DMS53 (cell line): Measurements from ENCODE around the gene GSTM5.
"Not testable (repeated sequence)": the region's sequence is repeated elsewhere in the genome, so short reads cannot be mapped to it uniquely, and the experiment has no call there.

ENCODE experiments used
- DNase-seq: peaks from one replicate; lab custom pipeline; 2025; lab: John Stamatoyannopoulos, UW

GSTM5 gene

DNA sequence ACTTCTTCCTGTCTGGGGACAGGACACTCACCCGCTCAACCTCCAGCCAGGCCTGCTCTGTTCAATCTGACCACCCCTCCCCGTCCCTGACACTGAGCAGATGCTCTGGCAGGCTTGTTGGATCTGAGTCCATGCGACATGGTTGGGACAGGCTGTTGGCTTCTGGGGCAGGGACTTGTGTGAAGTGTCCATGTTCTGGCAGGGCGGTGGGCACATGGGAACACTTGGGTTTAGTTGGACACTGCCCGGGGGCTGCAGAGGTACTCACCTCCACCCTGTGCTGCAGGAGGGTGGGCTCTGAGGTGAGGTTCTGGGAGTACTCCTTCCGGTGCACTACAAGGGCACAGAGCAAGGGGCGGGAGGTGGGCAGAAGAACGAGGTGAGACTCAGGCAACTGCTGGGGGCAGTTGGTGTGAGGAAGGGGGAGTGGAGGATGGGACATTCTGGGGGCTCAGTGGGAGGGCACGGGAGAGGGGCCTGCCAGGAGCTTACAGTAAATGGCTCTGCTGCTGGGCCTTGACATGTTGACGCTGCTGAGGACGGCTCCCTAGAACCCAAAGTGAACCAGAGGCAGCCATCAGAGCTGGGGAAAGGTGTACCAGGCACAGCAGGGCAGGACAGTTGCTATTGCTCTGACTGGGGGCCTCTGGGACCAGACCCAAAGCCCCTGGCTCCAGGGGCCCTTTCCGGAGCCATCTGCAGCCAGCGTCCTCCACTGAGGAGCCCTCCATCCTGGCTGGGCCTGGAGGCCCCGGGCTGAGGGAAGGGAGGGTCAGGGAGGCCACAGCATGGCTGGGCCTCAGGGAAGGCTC lies 49.4 kb downstream of the GSTM5 start:
- no peak for DNase-seq

DNA sequence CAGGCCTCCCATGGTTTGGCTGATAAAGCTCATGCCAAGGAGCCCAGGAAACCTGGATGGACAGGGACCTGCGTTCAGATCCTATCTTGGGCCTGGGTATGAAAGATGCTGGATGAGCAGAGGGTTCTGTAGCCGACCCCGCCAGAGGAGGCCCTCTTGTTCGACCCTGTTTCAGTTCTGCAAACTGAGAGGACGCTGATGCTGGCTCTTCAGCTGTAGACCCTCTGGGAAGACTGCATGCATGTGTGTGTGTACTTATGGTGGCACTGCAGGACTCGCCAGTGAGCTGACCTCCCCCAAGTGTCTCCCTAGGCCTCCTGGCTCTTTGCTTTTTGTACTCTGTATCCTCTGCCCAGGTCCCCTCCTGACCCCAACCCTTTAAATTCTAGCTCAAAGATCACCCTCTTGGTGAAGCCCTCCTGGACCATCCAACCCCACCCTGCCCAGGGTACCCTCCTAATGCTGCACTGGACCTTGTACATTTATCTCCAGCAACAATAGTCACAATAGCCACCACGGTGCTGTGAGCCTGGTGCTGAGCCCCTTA lies 50.1 kb downstream of the GSTM5 start:
- no peak for DNase-seq

DNA sequence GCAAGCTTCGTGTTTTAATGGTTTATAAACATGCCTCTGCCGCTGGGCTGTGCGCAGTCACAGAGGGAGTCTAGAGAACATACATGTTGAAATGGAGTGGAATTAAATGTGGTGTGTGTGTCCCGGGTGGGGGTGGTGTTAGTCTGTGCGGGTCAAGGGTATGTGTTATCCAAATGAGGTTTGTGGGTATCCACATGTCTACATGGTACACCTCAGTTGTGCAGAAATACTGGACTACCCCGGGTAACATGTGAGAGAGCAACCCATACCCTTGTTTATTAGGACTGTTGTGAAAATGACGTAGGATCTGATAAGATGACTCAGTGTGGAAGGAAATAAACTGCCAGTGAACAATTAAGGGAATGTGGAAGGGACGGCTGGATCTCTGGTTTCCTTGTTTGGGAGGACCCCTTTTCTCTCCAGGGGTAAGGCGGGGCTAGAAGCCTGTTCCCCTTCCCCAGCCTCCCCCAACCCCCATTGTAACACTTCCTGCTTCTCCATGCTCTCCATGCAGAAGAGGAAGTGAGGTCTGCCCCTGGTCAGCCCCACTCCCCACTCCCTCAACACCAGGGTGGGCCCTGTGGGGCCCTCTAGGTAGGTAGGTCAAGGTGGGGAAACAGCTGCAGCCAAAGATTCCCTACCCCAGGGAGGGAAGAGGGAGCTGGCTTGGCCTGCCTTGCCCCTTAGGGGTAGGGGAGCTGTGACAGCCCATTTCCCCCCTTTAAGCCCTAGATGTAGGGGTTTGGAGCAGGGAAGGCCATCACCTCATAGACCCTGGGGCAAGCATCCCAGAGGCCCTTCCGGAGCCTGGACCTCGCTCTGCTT lies 51.0 kb downstream of the GSTM5 start:
- no peak for DNase-seq

DNA sequence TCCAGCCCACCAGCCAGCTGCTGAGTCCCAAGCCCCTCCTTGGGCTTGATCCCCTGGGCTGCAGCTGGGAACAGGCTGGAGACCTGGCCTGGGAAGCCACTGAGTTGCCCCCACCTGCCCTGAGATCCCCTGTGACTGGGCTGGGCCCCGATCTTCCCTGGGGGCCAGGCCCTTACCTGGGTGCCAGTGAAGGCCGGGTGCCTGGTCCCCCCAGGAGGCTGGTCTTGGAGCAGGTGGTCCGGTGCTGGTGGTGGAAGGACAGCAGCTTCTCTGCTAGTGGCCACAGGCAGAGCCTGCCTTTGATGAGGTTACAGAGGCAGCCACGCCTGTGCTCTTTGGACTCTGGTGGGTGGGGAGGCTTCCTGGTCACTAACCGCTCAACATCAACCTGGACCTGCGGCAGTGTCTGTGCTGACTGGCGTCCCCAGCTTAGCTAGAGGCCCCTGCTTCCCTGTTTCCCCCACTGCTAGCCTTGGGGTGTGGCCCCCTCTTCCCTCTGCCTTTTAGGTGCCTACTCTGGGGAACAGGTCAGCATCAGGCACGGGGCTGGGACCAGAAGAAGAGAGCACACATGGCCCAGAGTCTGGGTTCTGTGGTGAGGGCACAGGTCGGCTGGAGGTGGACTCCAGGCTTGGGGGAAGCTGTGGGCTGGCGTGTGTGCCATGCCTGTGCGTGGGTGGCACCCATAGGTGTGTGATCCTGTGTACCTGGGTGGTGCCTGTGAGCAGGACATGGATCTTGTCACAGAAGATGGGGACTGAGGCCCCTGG lies 51.8 kb downstream of the GSTM5 start, which contains the start of gene EPS8L3:
EPS8L3 (minus strand) TSS at position 278 of the 770 bp plus-strand sequence. CDS start 2,174 bp downstream, outside the sequence.
- no peak for DNase-seq

DNA sequence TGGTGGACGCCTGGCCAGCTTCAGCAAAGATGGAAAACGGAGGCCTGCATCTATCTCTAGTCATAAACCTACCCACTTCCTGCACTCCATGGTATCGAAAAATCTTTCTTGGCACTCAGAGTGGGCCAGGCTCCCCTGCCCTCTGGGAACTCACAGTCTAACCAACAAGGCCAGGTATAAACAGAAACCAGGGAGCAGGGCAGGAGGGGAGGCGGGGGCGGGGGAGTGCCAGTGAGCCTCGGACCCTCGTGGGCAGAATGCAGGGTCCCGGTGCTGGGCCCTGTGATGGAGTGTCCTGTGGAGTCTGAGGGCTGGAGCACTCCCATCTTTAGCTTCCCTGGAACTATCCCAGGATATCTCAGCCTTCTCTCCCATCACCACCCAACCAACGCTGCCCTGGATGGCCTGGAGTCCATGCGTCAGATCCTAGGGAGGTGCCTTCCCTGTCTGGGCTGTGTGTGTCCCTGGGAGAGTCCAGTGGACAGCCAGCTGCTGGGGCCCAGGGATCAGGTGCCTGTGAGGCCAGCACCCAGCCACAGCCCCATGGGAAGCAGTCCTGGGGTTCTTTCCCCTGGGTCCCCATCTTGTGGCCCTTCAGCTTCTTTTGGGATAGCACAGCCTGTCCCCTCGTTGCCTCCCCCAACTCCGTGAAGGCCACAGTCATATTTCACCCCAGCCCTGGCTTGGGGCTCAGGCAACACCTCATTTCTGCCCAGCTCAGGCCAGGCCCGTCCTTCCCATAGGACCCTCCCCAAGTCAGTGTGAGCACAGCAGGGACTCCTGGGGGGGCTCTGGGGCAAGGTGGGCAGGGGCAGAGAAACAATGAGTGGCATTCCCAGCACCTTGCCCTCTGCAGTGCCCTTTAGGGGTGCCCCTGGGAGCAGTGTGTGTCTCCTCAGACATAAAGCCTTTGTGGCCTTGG lies 52.8 kb downstream of the GSTM5 start:
- DNase-seq = no peak

DNA sequence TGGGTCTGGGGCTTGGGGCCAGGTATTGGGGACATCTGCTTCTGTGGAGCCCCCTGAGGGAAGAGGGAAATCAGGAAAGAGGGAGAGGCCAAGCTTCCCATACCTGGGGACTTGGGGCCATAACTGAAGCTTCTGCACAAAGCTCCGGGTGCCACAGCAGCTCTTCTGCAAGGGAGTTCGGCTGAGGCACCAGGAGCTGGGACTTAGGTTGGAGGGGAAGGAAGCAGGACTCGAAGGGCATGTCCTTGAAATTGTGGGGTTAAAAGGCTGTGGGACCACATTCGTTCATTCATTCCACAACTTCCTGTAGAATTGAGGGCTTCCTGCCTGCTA lies 53.4 kb downstream of the GSTM5 start:
- no peak for DNase-seq

DNA sequence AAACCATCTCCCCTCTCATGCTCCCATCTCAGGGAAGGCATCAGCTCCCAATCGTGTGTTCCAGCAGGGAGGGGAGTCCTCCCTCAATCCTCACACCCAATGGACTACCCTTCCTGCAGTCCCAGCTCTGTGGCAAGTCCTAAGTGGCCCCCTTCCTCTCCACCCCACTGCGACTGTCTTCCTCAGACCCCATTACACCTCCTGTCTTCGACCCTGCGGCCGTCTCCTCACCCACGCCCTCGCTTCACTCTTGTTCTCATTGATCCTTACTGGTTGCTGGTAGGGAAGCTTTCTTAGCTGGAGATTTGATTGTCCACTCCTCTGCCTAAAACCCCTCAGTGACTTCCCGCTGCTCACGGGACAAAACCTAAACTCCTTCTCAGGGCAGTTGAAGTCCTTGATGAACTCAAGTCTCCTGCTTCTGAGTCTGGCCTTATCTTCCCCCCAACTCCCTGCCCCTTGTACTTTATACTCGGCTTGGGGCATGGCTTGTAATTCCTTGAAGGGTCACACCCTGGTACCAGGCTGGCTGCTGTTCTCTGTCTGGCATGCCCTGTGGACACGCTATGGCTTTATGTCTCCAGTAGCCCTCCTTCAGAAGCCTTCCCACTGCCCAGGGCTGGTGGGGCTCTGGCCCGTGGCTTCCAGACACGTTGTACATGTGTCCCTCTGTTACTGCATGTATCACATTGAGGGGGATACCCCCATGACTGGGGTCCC lies 54.0 kb downstream of the GSTM5 start:
- no peak for DNase-seq

DNA sequence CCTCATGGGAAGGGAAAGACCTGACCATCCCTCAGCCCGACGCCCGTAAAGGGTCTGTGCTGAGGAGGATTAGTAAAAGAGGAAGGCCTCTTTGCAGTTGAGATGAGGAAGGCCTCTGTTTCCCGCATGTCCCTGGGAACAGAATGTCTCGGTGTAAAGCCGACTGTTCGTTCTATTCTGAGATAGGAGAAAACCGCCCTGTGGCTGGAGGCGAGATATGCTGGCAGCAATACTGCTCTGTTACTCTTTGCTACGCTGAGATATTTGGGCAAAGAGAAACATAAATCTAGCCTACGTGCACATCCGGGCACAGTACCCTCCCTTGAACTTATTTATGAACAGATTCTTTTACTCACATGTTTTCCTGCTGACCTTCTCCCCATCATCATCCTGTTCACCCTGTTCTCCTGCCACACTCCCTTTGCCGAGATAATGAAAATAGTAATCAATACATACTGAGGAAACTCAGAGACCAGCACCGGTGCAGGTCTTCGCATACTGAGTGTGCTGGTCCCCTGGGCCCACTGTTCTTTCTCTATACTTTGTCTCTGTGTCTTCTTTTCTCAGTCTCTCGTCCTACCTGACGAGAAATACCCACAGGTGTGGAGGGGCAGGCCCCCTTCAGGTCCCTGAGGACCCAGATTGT lies 55.1 kb downstream of the GSTM5 start:
- not testable (repeated sequence) for DNase-seq
